NB4 (cell line): ENCODE measurements around the gene TRANK1.

Experiments
- CTCF ChIP-seq: IDR thresholded peaks from one replicate; pipeline ENCODE4 v1.5.1; 2012; ENCODE audit warnings: low read depth, low read length
- MAX ChIP-seq: IDR thresholded peaks from 2 replicates; pipeline ENCODE4 v1.6.1; 2011; ENCODE audit warnings: low read depth, low read length
- MYC ChIP-seq: IDR thresholded peaks from 2 replicates; pipeline ENCODE4 v1.6.1; 2011; ENCODE audit warnings: low read depth, low read length
- POLR2A ChIP-seq: IDR thresholded peaks from 2 replicates; pipeline ENCODE4 v1.6.1; 2011; ENCODE audit warnings: mild to moderate bottlenecking; ENCODE audit not compliant: insufficient read length; ENCODE audit errors: extremely low read depth

DNA sequence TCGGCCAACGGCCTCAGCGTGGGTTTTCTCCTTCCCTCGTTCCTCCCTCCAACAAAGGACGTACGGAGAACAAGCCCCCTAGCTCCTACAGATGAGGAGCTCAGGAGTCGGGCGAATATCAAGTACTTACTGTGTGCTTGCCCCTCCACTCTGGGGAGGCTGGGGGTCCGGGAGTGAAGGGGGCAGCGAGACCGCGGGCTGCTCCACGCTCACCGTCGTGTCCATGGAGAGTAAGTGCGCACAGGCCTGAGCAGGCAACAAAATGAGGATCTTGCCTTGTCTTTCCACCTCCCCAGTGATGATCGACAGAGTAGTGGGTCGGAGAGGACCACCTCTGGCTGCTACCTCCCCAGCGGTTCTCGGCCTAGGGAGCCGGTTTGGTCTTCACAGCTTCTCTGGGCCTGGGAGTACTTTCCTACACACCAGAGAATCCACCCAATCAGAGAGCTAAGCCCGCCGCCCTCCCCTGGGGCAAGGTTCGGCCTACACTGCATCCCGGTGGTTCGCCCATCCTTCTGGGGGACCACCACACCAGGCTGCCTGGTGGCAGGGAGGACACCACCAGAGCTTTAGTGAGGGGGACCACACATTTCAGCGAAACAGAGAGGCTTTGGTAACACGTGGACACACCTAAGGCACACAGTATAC is 603 bp upstream of the TRANK1 start:
- TF ChIP-seq CTCF, result no peak
- TF ChIP-seq MAX, result no peak
- no peak for TF ChIP-seq MYC
- TF ChIP-seq POLR2A, result no peak
